MM.1S (cell line): ENCODE results near the gene MYL2.

Source experiments
- CTCF ChIP-seq: fragments of 300-600 bp; sonication (generic); IDR thresholded peaks from 2 replicates; pipeline ENCODE4 v1.5.1; 2016; ENCODE audit warnings: antibody characterized with exemption, low read length, mixed read lengths
- EZH2 ChIP-seq: fragments of 300-600 bp; sonication (generic); optimal IDR thresholded peaks from 2 replicates; pipeline ENCODE3; 2017; ENCODE audit warnings: low read depth, mild to moderate bottlenecking, antibody characterized with exemption, low read length, mixed read lengths

- TF ChIP-seq EZH2, result no peak
- no peak for TF ChIP-seq CTCF
Observed at GRCh38 chr12:110928700-110929099, 8.3 kb upstream of the MYL2 start.
